ENCODE measurements around the gene DOK4. TPM values are rescaled to one million over a fixed set of nuclear protein-coding genes. Genes with fewer than 3 reads are reported as not detected.

The DOK4 gene
- total RNA-seq, 1 experiment from 2014 or later: 6.8 TPM

- ATAC-seq (no peak), DNase-seq (ENCODE audit: low read depth, low spot score) (no peak)
- Histone ChIP-seq H3K36me3 (ENCODE audit: control insufficient read depth, insufficient read depth, low read length) (no peaks in the 10 kb centered on the region), H3K27me3 (ENCODE audit: control insufficient read depth, insufficient read depth, low read length) (no peaks in the 10 kb centered on the region), H3K4me3 (ENCODE audit: low read depth in 2 of 2, low read length in 2 of 2) (no peak overlapping the region), H3K9me3 (ENCODE audit: control insufficient read depth, insufficient read depth, low read depth, low read length) (no peaks in the 10 kb centered on the region), H3K4me1 (ENCODE audit: control insufficient read depth, insufficient read depth, low read length) (peaks cover 7% of the 10 kb centered on the region), H3K27ac (ENCODE audit: low read length) (no peak overlapping the region)
- intact Hi-C loops (cut with micrococcal nuclease; ENCODE audit: unreplicated experiment): no loop called here
- in situ Hi-C loops (cut with HindIII; ENCODE audit: low pct_unique_long_range_greater_than_20kb, low sequenced_read_pairs): no loop called here
- no TSS peak for BruUV-seq (replicated peaks)
- TF ChIP-seq POLR2AphosphoS5 (IDR thresholded peaks at IDR 0.05; ENCODE audit: low read depth, low read length) (no peak), CTCF (IDR thresholded peaks at IDR 0.05) (no peak), REST (IDR thresholded peaks at IDR 0.05; ENCODE audit: insufficient read depth in 1 of 2, low read depth in 2 of 2, low read length in 1 of 2) (no peak), TCF7L2 (IDR thresholded peaks at IDR 0.05; ENCODE audit: low read depth, low read length) (no peak), SIN3A (IDR thresholded peaks at IDR 0.05; ENCODE audit: borderline replicate concordance, insufficient read depth, low read depth, low read length) (no peak)
- ChIA-PET CTCF (interaction anchor here (1.8 kb wide), 1 partner anchor 121 kb away, joined by 4 read pairs; no protein-coding TSS in a partner anchor), POLR2A (no interaction called here)
Measured at GRCh38 chr16:57423152-57423551, 63.1 kb downstream of the DOK4 start.

- H3K27me3 ChIP-seq (ENCODE audit: control insufficient read depth, insufficient read depth, low read length): no peaks in the 10 kb centered on the region
Measured at GRCh38 chr16:57422026-57422944, 64.0 kb downstream of the DOK4 start.

More at GRCh38 chr16:57422026-57422944, 64.0 kb downstream of the DOK4 start:
- H3K36me3 ChIP-seq (ENCODE audit: control insufficient read depth, insufficient read depth, low read length): no peaks in the 10 kb centered on the region
- DNase-seq (ENCODE audit: low read depth, low spot score): peak; percentile 42
- POLR2A ChIA-PET: interaction anchor here (0.7 kb wide), 1 partner anchor 901 kb away, joined by 3 read pairs; no protein-coding TSS in a partner anchor
- TF ChIP-seq REST (IDR thresholded peaks at IDR 0.05; ENCODE audit: insufficient read depth in 1 of 2, low read depth in 2 of 2, low read length in 1 of 2) (no peak), CTCF (IDR thresholded peaks at IDR 0.05) (peak; percentile 78), POLR2AphosphoS5 (IDR thresholded peaks at IDR 0.05; ENCODE audit: low read depth, low read length) (no peak)
- intact Hi-C loops (cut with micrococcal nuclease; ENCODE audit: unreplicated experiment): no loop called here
- 0 out of 4 replicates have a peak overlapping the region, but pooled peaks of 1 of the 2 experiments have one; percentile 11 for H3K4me3 ChIP-seq (ENCODE audit: low read depth in 2 of 2, low read length in 2 of 2)
- peaks cover 10% of the 10 kb centered on the region for H3K4me1 ChIP-seq (ENCODE audit: control insufficient read depth, insufficient read depth, low read length)
- no TSS peak for BruUV-seq (replicated peaks)
- no peak overlapping the region for H3K27ac ChIP-seq (ENCODE audit: low read length)
- H3K9me3 ChIP-seq (ENCODE audit: control insufficient read depth, insufficient read depth, low read depth, low read length): no peaks in the 10 kb centered on the region
- in situ Hi-C loops (cut with HindIII; ENCODE audit: low pct_unique_long_range_greater_than_20kb, low sequenced_read_pairs): no loop called here
- CTCF ChIA-PET: interaction anchor here (0.9 to 1.8 kb wide), 3 partner anchors 120 to 160 kb away, joined by 3 to 4 read pairs (median 4); no protein-coding TSS in a partner anchor
- peak; percentile 66 for ATAC-seq

Data from Panc1 (cell line).